Naive thymus-derived CD8-positive, alpha-beta T cell (primary cell): Measurements from ENCODE around the gene MYD88. TPM values are rescaled to one million over a fixed set of nuclear protein-coding genes. Genes with fewer than 3 reads are reported as not detected.

Experiments used
- ATAC-seq, 2 donors: fragments of 150-1000 bp; cut with Tn5 transposase in 1 of 2; sonication (Bioruptor Pico), chemical (Tn5 transposase) in 1 of 2; 1 replicate in 1 of 2; 2 replicates in 1 of 2; pipeline ENCODE4 v1.10.0; 2021; ENCODE audit warnings: mild to moderate bottlenecking in 2 of 2, moderate library complexity in 2 of 2
- POLR2A ChIA-PET: fragments of 350-600 bp; sonication (Branson Sonifier 250); formaldehyde crosslinking; loops from one replicate; lab custom pipeline; 2021; ENCODE audit warnings: antibody characterized with exemption; lab: Charles Lee
- DNase-seq, 10 donors: peaks; one replicate each; pipeline versions ENCODE4 v3.0.0 to v3.0.0-alpha.2; 2020 to 2022
- H3K27ac Mint-ChIP-seq, 10 donors: one replicate each; pipeline ENCODE4 v1.8.0; 2020 to 2022; ENCODE audit warnings: mild to moderate bottlenecking in 10 of 10, mixed read lengths in 10 of 10, moderate library complexity in 4 of 10, inconsistent platforms in 1 of 10
- H3K27me3 Mint-ChIP-seq, 5 donors: one replicate each; pipeline ENCODE4 v1.8.0; 2021 to 2022; ENCODE audit warnings: mixed read lengths in 5 of 5
- H3K36me3 Mint-ChIP-seq, 3 donors: one replicate each; pipeline ENCODE4 v1.8.0; 2020 to 2022; ENCODE audit warnings: mixed read lengths in 3 of 3, mild to moderate bottlenecking in 2 of 3, inconsistent platforms in 1 of 3
- H3K4me1 Mint-ChIP-seq, 4 donors: one replicate each; pipeline ENCODE4 v1.8.0; 2021 to 2022; ENCODE audit warnings: mixed read lengths in 4 of 4
- H3K4me3 Mint-ChIP-seq, 10 donors: one replicate each; pipeline ENCODE4 v1.8.0; 2020 to 2022; ENCODE audit warnings: mild to moderate bottlenecking in 10 of 10, mixed read lengths in 10 of 10, moderate library complexity in 6 of 10, inconsistent platforms in 1 of 10
- H3K9me3 Mint-ChIP-seq, 9 donors: one replicate each; pipeline ENCODE4 v1.8.0; 2020 to 2022; ENCODE audit warnings: mixed read lengths in 9 of 9, mild to moderate bottlenecking in 3 of 9, inconsistent platforms in 1 of 9, moderate library complexity in 1 of 9
- polyA plus RNA-seq, 3 donors: library from polyadenylated mRNA; unstranded; fragments of 300-500 nt; fragmentation: Illumina TruSeq; gene quantifications; one replicate each; pipeline ENCODE4 v1.2.3, GENCODE V29; 2021
- total RNA-seq, 8 experiments: library from RNA in 2 of 8; stranded (reverse) in 2 of 8; gene quantifications; one replicate each; pipeline ENCODE4 v1.2.3 and lab custom pipeline; 2021 to 2026

The MYD88 gene
- total and polyA plus RNA-seq, 5 experiments from 2014 or later: 40.6 to 73.9 (median 54.5) TPM

DNA sequence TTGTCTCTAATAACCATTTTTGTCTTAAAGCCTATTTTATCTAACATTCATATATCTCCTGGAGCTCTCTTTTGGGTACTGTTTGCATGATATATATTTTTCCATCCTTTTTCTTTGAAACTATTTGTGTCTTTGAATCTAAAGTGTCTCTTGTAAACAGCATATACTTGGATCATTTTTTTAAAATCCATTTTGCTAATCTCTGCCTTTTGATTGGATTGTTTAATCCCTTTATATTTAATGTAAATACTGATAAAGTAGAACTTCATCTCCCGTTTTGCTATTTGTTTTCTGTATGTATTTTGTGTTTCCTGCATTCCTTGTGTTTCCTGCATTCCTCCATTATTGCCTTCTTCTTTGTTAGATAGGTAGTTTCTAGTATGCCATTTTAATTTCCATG, 32.9 kb upstream of the MYD88 start:
- H3K4me3 Mint-ChIP-seq: no peak overlapping the region
- POLR2A ChIA-PET: no interaction called here
- no peaks in the 10 kb centered on the region for H3K4me1 Mint-ChIP-seq
- peak overlapping the region in 1 of 10 donors; percentile 23 for H3K27ac Mint-ChIP-seq
- DNase-seq (no peak), ATAC-seq (no peak)
- peaks cover 2 to 20% (median 11%) of the 10 kb centered on the region in 9 donors for H3K9me3 Mint-ChIP-seq
- H3K36me3 Mint-ChIP-seq: peaks cover 3 to 17% (median 8%) of the 10 kb centered on the region in 3 donors
- peaks cover 0 to 4% (median 2%) of the 10 kb centered on the region in 5 donors for H3K27me3 Mint-ChIP-seq

DNA sequence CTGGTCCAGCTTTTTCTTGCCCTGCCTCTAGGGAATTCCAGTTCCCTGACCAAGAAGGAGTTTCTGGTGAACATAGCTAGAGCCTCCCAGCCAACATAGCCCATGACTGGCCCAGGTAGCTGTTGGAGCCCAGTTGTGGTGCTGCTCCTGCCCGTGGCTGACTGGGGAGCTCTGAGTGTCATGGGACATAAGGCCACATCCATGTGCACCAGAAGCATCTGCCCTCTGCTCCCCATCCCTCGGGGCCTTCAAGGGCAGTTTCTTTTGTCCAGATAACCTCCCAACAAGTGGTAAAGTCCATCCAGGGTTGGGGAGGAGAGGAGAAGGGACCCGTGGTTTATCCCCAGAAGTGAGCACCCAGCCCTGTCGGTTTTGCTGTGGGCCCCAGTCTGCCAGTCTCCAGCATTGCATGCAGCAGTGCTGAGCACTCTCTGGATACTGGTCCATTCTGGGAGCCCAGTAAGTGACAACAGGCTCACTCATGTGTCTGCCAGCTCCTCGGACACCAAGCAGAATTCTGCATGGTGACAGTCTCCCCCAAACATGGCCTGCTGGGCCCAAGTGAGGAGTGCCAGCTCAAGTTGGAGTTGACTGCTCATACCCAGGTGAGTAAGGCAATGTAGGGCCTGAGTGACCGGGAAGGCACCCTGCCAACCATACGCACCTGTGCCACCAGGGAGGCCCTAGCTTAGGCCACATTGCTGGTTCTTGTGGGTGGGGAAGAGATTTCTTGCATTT, 30.4 kb upstream of the MYD88 start:
- no peak for ATAC-seq
- H3K36me3 Mint-ChIP-seq: peaks cover 3 to 17% (median 8%) of the 10 kb centered on the region in 3 donors
- peaks cover 0 to 4% (median 2%) of the 10 kb centered on the region in 5 donors for H3K27me3 Mint-ChIP-seq
- H3K4me1 Mint-ChIP-seq: peaks cover 0 to 2% (median 0%) of the 10 kb centered on the region in 4 donors
- no peak overlapping the region for H3K4me3 Mint-ChIP-seq
- POLR2A ChIA-PET: no interaction called here
- no peak overlapping the region for H3K27ac Mint-ChIP-seq
- DNase-seq: peak in 1 of 10 donors; percentile 49
- peaks cover 2 to 20% (median 11%) of the 10 kb centered on the region in 9 donors for H3K9me3 Mint-ChIP-seq

DNA sequence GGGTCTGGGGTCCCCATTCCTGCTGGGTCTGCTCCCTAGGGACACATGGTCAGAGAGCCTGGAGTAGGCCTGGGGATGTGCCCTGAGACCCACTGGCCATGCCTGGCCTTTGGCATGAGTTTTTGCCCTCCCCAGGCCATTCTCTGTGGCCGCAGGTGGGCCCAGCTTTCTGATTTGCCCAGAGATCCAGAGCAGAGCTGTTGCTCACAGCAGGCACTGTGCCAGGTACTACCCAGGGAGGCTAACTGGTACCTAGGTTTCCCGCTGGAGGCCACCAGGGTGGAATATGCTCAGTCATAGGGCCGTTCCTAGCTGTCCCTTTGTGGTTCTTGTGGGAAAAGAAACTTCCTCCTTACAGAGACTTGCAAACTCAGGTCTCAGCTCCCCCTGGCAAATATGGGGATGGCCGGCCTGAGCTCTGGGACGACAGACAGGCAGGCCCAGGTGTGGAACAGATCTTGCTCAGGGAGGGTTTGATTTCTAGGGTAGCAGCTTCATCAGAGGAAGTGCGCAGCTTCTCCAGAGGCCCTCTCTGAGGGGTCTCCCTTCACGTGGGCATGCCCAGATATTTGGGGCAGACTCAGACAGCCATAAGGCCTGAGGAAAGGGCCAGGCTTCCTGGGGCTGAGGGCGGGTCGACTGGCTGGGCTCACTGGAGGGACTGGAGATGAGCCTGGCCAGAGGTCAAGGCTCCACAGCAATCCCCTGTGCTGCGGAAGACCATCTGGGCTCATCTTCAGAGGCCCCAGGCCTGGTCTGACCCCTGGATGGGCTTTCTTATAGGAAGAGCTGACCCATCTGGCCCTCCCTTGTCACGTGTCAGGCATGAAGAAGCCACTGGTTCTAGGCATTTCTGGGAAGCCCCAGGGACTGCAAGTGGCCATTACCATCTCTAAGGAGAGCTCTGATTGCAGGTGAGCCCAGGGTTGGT, 29.5 kb upstream of the MYD88 start:
- ATAC-seq: no peak
- DNase-seq: peak in 1 of 10 donors; percentile 59
- Mint-ChIP-seq H3K27ac (no peak overlapping the region), H3K9me3 (peaks cover 2 to 19% (median 8%) of the 10 kb centered on the region in 9 donors), H3K4me3 (no peak overlapping the region), H3K4me1 (peaks cover 0 to 2% (median 0%) of the 10 kb centered on the region in 4 donors), H3K36me3 (peaks cover 3 to 17% (median 8%) of the 10 kb centered on the region in 3 donors), H3K27me3 (peaks cover 0 to 4% (median 0%) of the 10 kb centered on the region in 5 donors)
- POLR2A ChIA-PET: no interaction called here

DNA sequence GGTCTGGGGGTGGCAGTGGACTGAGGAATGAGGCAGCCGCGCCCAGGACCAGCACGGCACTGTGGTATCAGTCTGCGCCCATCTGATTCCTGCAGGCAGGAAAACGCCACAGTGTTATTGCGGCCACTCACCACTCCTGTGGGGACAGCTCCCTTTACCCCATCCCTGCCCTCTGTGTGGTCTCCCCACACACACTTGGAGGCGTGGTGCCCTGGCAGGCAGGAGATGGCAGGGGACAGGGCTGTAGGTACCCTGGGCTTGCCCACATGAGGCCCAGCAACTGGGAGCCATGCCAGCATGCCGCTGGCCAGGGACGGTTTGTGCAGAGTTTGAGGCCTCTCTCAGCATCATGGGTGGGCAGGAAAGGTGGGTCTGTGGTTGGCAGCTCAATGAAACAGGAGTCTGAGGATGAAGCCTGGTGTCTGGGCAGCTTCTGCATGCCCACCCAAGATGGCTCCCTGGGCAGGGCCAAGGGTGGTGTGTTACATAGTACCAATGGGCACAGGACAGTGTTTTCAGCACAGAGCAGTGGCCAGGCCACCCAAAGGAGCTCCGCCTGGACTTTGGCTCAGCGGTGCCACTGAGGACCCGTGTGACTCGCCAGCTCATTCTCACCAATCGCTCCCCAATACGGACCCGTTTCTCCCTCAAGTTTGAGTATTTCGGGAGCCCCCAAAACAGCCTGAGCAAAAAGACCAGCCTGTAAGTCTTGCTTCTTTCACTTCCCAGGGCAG, 28.7 kb upstream of the MYD88 start:
- POLR2A ChIA-PET: no interaction called here
- H3K4me3 Mint-ChIP-seq: peak overlapping the region in 1 of 10 donors; percentile 12
- peak in 1 of 10 donors; percentile 50 for DNase-seq

DNA sequence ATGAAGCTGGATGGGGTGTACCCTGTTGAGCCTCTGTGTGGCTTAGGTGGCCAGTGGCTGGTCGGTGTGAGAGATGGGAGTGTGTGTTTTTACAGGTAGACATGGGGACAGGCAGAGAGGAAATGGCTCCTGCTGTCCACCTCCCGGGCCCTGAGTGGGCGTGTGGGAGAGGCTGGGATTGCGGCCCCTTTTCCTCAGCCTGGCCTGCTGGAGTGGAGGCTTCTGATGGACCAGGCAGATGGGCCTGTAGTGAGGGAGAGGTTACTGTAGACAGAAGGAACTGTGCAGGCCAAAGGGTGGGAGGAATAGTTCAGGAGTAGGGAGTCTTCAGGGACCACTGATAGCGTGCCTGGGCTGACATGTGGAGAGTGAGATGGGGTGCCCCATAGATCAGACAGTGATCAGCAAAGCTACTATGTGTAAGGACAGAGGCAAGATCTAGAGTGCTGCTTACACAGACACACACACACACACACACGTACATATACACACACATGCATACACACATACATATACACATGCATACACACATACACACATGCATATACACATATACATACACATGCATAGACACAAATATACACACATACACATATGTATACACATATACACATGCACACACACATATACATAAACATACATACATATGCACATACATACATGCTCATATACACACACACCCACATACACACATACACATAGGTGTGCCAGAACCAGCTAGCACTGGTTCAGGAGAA, 28.0 kb upstream of the MYD88 start:
- H3K4me1 Mint-ChIP-seq: peaks cover 0 to 8% (median under 1%) of the 10 kb centered on the region in 4 donors
- H3K4me3 Mint-ChIP-seq: no peak overlapping the region
- peak overlapping the region in 1 of 10 donors; percentile 59 for H3K27ac Mint-ChIP-seq
- H3K36me3 Mint-ChIP-seq: peaks cover 3 to 7% (median 6%) of the 10 kb centered on the region in 3 donors
- POLR2A ChIA-PET: no interaction called here
- no peak for DNase-seq
- peaks cover 0 to 4% (median 0%) of the 10 kb centered on the region in 5 donors for H3K27me3 Mint-ChIP-seq
- no peak for ATAC-seq
- H3K9me3 Mint-ChIP-seq: peaks cover 0 to 7% (median 4%) of the 10 kb centered on the region in 9 donors

More for the DNA sequence above, 28.7 kb upstream of the MYD88 start:
- peaks cover 0 to 4% (median 0%) of the 10 kb centered on the region in 5 donors for H3K27me3 Mint-ChIP-seq
- peaks cover 3 to 13% (median 8%) of the 10 kb centered on the region in 3 donors for H3K36me3 Mint-ChIP-seq
- H3K27ac Mint-ChIP-seq: peak overlapping the region in 1 of 10 donors; percentile 59
- H3K4me1 Mint-ChIP-seq: peaks cover 0 to 2% (median under 1%) of the 10 kb centered on the region in 4 donors
- no peak for ATAC-seq
- peaks cover 0 to 14% (median 8%) of the 10 kb centered on the region in 9 donors for H3K9me3 Mint-ChIP-seq

DNA sequence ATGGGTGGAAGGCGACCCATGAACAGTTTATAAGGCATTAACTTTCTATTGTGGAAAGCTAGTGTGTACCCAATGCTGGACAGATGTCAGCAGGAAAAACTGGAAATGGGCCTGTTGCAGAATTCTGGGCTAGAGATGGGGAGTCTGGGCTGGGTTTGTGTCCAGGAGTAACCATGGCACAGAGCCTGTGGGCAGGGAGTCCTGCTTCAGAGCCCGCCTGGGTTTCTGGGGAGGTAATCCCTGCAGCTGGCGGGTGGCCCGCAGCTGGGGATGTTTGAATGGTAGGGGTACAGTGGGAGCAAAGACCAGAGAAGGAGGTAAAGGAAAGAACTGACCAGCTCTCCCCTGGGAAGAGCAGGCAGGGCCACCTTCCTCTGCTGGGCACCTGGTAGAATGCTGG, 27.3 kb upstream of the MYD88 start:
- H3K4me1 Mint-ChIP-seq: peaks cover 0 to 13% (median 3%) of the 10 kb centered on the region in 4 donors
- H3K27ac Mint-ChIP-seq: peak overlapping the region in 1 of 10 donors; percentile 84
- no peak overlapping the region for H3K4me3 Mint-ChIP-seq
- no peaks in the 10 kb centered on the region for H3K9me3 Mint-ChIP-seq
- no peak for ATAC-seq
- H3K27me3 Mint-ChIP-seq: no peaks in the 10 kb centered on the region
- POLR2A ChIA-PET: no interaction called here
- no peak for DNase-seq
- H3K36me3 Mint-ChIP-seq: peaks cover 0 to 3% (median 0%) of the 10 kb centered on the region in 3 donors

DNA sequence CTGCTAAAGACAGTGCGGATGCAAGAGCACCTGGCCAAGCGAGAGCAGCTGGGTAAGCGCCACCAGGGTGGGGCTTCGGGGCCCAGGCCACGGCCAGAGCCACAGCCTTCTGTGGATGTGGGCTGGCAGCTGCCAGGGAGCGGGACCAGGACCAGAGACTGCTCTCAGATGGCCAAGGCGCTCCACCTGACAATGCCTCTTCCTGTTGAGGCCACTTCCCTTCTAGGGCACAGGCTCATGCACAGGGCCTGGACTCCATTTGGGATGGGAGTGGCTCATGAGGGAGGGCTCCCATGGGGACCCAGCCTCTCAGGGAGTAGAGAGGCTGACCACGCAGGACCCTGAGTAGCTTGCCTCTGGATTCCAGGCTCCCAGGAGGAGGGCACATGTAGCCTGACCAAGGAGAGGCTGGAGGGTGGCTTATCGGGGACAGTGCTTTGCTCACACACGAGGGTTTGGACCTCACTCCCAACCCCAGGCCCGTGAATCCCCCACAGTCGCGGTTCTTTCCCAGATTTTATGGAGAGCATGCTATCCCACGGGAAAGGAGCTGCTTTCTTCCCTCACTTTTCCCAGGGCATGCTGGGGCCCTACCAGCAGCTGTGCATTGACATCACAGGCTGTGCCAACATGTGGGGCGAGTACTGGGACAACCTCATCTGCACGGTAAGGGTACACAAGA, 26.6 kb upstream of the MYD88 start:
- no peak overlapping the region for H3K27ac Mint-ChIP-seq
- DNase-seq: peak in 1 of 10 donors; percentile 28
- H3K9me3 Mint-ChIP-seq: no peaks in the 10 kb centered on the region
- POLR2A ChIA-PET: no interaction called here
- peaks cover 0 to 13% (median 3%) of the 10 kb centered on the region in 4 donors for H3K4me1 Mint-ChIP-seq
- ATAC-seq: no peak
- peaks cover 0 to 3% (median 0%) of the 10 kb centered on the region in 3 donors for H3K36me3 Mint-ChIP-seq
- H3K4me3 Mint-ChIP-seq: no peak overlapping the region
- H3K27me3 Mint-ChIP-seq: no peaks in the 10 kb centered on the region

DNA sequence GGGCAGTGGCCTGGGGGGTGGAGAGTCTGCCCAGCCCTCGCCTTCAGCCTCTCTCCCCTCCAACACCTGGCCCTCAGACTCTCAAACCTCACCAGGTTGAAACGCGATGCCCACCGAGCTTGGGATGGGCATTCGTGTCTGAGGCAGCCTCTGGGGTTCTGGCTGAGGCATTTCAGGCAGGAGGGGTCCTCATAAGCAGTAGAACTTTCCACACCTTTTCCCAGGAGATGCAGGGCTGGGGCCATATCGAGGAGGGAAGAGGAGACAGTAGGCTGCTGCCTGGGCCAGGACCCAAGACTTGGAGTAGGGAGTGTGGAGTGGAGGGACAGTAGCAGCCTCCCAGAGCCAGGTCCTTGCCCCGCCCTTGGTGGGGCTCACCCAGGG, 26.1 kb upstream of the MYD88 start:
- H3K27ac Mint-ChIP-seq: peak overlapping the region in 1 of 10 donors; percentile 13
- no peak overlapping the region for H3K4me3 Mint-ChIP-seq
- POLR2A ChIA-PET: no interaction called here
- no peaks in the 10 kb centered on the region for H3K9me3 Mint-ChIP-seq
- H3K27me3 Mint-ChIP-seq: no peaks in the 10 kb centered on the region
- no peak for ATAC-seq
- H3K4me1 Mint-ChIP-seq: peaks cover 0 to 13% (median 3%) of the 10 kb centered on the region in 4 donors
- DNase-seq: peak in 1 of 10 donors; percentile 45
- peaks cover 0 to 3% (median 0%) of the 10 kb centered on the region in 3 donors for H3K36me3 Mint-ChIP-seq

DNA sequence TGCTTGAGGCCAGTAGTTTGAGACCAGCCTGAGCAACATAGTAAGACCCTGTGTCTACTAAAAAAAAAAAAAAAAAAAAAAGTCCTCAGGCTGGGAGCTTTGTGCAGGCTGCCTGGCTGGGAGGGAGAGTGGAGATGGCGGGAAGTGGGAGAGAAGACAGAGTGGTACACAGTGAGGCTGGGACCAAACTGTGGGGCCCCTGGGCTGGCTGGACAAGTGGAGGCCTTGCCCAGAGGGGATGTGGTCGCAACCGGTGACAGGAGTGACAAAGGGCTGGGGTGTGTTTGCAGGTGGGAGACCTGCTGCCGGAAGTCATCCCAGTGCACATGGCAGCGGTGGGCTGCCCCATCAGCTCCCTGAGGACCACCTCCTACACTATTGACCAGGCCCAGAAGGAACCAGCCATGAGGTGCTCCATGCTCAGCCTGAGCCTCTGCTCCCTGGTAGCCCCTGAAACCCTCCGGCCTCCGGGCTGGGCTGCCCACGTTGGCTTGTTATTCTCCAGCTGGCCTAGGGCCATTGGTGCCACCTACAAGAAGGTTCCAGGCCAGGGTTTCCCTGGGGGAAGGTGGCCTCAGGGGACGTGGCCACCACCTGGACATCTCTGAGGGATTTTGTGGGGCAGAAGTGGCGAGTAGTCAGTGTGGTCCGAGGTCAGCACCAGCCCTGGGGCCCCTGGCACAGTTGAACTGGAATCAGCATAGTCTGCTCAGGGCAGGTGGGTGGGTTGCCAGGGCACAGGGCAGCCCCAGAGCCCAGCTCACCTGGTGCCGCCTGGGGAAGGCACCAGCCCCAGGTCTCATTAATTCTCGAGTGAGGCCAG, 24.2 kb upstream of the MYD88 start:
- peaks cover 6 to 16% (median 10%) of the 10 kb centered on the region in 4 donors for H3K4me1 Mint-ChIP-seq
- no peaks in the 10 kb centered on the region for H3K36me3 Mint-ChIP-seq
- peak in 1 of 10 donors; percentile 36 for DNase-seq
- H3K27ac Mint-ChIP-seq: peak overlapping the region in 2 of 10 donors; percentile 24 to 57
- no peaks in the 10 kb centered on the region for H3K9me3 Mint-ChIP-seq
- no peak for ATAC-seq
- H3K27me3 Mint-ChIP-seq: no peaks in the 10 kb centered on the region
- POLR2A ChIA-PET: no interaction called here
- no peak overlapping the region for H3K4me3 Mint-ChIP-seq

DNA sequence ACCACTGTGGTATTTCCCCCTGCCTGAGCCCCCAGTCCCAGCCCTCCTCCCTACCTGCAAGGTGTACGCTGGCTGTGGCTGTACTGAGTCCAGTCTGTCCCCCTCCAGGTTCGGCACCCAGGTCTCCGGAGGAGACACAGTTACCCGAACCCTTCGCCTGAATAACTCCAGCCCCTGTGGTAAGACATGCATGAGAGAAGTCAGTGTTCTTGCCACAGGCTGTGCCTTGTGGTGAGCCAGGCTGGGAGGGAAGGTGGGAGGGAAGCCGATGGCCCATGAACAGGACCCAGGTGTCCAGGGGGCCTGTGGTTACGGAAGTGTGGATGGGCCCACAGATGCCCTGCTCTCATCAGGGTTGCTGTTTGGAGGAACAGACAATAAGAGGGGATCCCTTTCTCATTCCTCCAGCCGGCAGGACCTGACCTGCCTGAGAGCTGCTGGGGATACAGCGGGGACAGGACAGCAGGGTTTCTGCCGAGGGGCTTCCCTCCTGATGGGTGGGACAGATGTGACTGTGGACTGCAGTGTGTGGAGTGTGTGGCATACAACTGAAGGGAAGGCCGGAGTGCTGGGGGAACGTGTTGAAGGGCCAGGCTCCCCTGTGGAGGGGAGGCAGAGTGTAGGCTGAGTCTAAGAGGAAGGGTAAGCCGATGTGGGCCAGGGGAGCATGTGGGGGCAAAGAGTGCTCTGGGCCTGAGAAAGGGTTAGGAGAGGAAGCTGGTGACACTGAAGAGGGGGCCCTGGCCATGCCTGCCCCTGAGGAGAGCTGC, 23.4 kb upstream of the MYD88 start:
- no peaks in the 10 kb centered on the region for H3K36me3 Mint-ChIP-seq
- ATAC-seq (no peak), DNase-seq (peak in 1 of 10 donors; percentile 48)
- H3K27me3 Mint-ChIP-seq: no peaks in the 10 kb centered on the region
- H3K4me3 Mint-ChIP-seq: no peak overlapping the region
- no peaks in the 10 kb centered on the region for H3K9me3 Mint-ChIP-seq
- H3K27ac Mint-ChIP-seq: peak overlapping the region in 2 of 10 donors; percentile 52 to 85
- peaks cover 6 to 16% (median 11%) of the 10 kb centered on the region in 4 donors for H3K4me1 Mint-ChIP-seq
- POLR2A ChIA-PET: no interaction called here
